Testis (tissue), 3 donors: ENCODE results near the gene PDE4B. TPM values are rescaled to one million over a fixed set of nuclear protein-coding genes. Genes with fewer than 3 reads are reported as not detected.

Experiments
- DNase-seq: peaks from one replicate; pipeline ENCODE4 v3.0.0-alpha.2; 2019
- H3K27ac ChIP-seq, 2 donors: fragments of 200-600 bp; sonication (generic); one replicate each; pipeline ENCODE4 v1.5.1; 2019
- H3K27me3 ChIP-seq: fragments of 200-600 bp; sonication (generic); one replicate; pipeline ENCODE4 v1.5.1; 2019
- H3K36me3 ChIP-seq: fragments of 200-600 bp; sonication (generic); one replicate; pipeline ENCODE4 v1.5.1; 2017; ENCODE audit warnings: low read depth; ENCODE audit errors: missing control alignments
- H3K4me1 ChIP-seq: fragments of 200-600 bp; sonication (generic); one replicate; pipeline ENCODE4 v1.5.1; 2019
- H3K4me3 ChIP-seq, 2 donors: fragments of 200-600 bp; sonication (generic); one replicate each; pipeline ENCODE4 v1.5.1; 2017 to 2019
- H3K9me3 ChIP-seq: fragments of 200-600 bp; sonication (generic); one replicate; pipeline ENCODE4 v1.5.1; 2017
- CTCF ChIP-seq, 3 experiments: fragments of 450-650 bp in 2 of 3; fragments of 200-600 bp in 1 of 3; sonication (generic) in 1 of 3; IDR thresholded peaks; one replicate each; pipeline ENCODE4 v1.5.1; 2016 to 2019; ENCODE audit warnings: antibody characterized with exemption in 3 of 3, mild to moderate bottlenecking in 2 of 3, moderate library complexity in 1 of 3
- POLR2A ChIP-seq: fragments of 450-650 bp; IDR thresholded peaks from one replicate; pipeline ENCODE4 v1.6.1; 2017; ENCODE audit warnings: antibody characterized with exemption, mild to moderate bottlenecking, moderate library complexity
- WGBS, 2 donors: methylation state at CpG; one replicate each; pipeline ENCODE4 v1.1.5; 2018; 5-methylcytosine and 5-hydroxymethylcytosine counted together
- intact Hi-C: fragments of 100-400 bp; cut with DNase I; formaldehyde crosslinking; loops from one replicate; pipeline ENCODE4 v1.15.1; 2023; ENCODE audit warnings: low total_unique reads
- polyA plus RNA-seq: library from polyadenylated mRNA; stranded (reverse); fragments of 350-450 nt; fragmentation: Illumina TruSeq; extraction: RNeasy Lipid Tissue Mini Kit (QIAGEN cat#74804); gene quantifications from one replicate; pipeline ENCODE4 v1.2.3, GENCODE V29; 2014; ENCODE audit warnings: low read depth, low replicate concordance; ENCODE audit not compliant: insufficient read depth
- total RNA-seq, 2 donors: library from RNA; depleted of rRNA; stranded (reverse); fragments of >200 nt; gene quantifications; one replicate each; pipeline ENCODE4 v1.2.3, GENCODE V29; 2016

PDE4B gene
- total and polyA plus RNA-seq, 3 donors from 2014 or later, result 11.5 to 16.1 (median 12.4) TPM

GRCh38 chr1:66033781-66034180, 241.1 kb downstream of the PDE4B start:
- Histone ChIP-seq H3K4me1 (no peaks in the 10 kb centered on the region), H3K36me3 (no peaks in the 10 kb centered on the region), H3K27me3 (no peaks in the 10 kb centered on the region), H3K9me3 (no peaks in the 10 kb centered on the region), H3K27ac (no peak overlapping the region), H3K4me3 (no peak overlapping the region)
- intact Hi-C loops, result no loop called here
- no peak for DNase-seq
- WGBS, 2 donors, result 23 to 27% methylated on average over 1 of the region's 1 CpG
- no peak for TF ChIP-seq CTCF (IDR thresholded peaks at IDR 0.05)
- TF ChIP-seq POLR2A, result no peak

- Histone ChIP-seq H3K4me3 (no peak overlapping the region), H3K4me1 (no peaks in the 10 kb centered on the region), H3K27ac (no peak overlapping the region), H3K36me3 (no peaks in the 10 kb centered on the region), H3K27me3 (no peaks in the 10 kb centered on the region), H3K9me3 (no peaks in the 10 kb centered on the region)
- intact Hi-C loops, result no loop called here
- 64 to 77% methylated on average over 1 of the region's 1 CpG for WGBS, 2 donors
- no peak for DNase-seq
- TF ChIP-seq CTCF (IDR thresholded peaks at IDR 0.05) (no peak), POLR2A (no peak)
Measured at GRCh38 chr1:66035616-66036245, 243.0 kb downstream of the PDE4B start.

GRCh38 chr1:66041654-66042053, 249.0 kb downstream of the PDE4B start:
- intact Hi-C loops, result no loop called here
- DNase-seq, result no peak
- Histone ChIP-seq H3K4me1 (no peaks in the 10 kb centered on the region), H3K36me3 (no peaks in the 10 kb centered on the region), H3K4me3 (no peak overlapping the region), H3K27ac (no peak overlapping the region), H3K27me3 (no peaks in the 10 kb centered on the region), H3K9me3 (no peaks in the 10 kb centered on the region)
- 74 to 88% methylated on average over 1 of the region's 1 CpG for WGBS, 2 donors
- no peak for TF ChIP-seq CTCF (IDR thresholded peaks at IDR 0.05)
- no peak for TF ChIP-seq POLR2A

- Histone ChIP-seq H3K9me3 (no peaks in the 10 kb centered on the region), H3K27ac (no peak overlapping the region), H3K36me3 (no peaks in the 10 kb centered on the region), H3K27me3 (no peaks in the 10 kb centered on the region), H3K4me3 (no peak overlapping the region), H3K4me1 (no peaks in the 10 kb centered on the region)
- intact Hi-C loops, result no loop called here
- TF ChIP-seq CTCF (IDR thresholded peaks at IDR 0.05), result no peak
- no peak for TF ChIP-seq POLR2A
- no peak for DNase-seq
- WGBS, 2 donors, result 80 to 93% methylated on average over 1 of the region's 1 CpG
Measured at GRCh38 chr1:66043186-66043585, 250.5 kb downstream of the PDE4B start.

GRCh38 chr1:66044912-66045311, 252.2 kb downstream of the PDE4B start:
- Histone ChIP-seq H3K4me1 (no peaks in the 10 kb centered on the region), H3K36me3 (no peaks in the 10 kb centered on the region), H3K9me3 (no peaks in the 10 kb centered on the region), H3K27me3 (no peaks in the 10 kb centered on the region), H3K4me3 (no peak overlapping the region), H3K27ac (no peak overlapping the region)
- intact Hi-C loops, result no loop called here
- WGBS, 2 donors, result 57 to 61% methylated on average over 1 of the region's 1 CpG
- TF ChIP-seq POLR2A (no peak), CTCF (IDR thresholded peaks at IDR 0.05) (no peak)
- DNase-seq, result no peak
